OCI-LY1 (cell line): ENCODE results near the gene FYCO1.

Experiments
- EZH2 ChIP-seq: fragments of 200-600 bp; sonication (generic), shearing (Covaris generic); IDR thresholded peaks from 2 replicates; pipeline ENCODE4 v1.8.0; 2017; ENCODE audit warnings: borderline replicate concordance, mixed run types, mild to moderate bottlenecking, antibody characterized with exemption, low read length, moderate library complexity, mixed read lengths
- TF ChIP-seq, protein P1 (sequence below): fragments of 200-600 bp; sonication (generic), shearing (Covaris generic); IDR thresholded peaks from 2 replicates; pipeline ENCODE4 v1.5.1; 2017; ENCODE audit warnings: mild to moderate bottlenecking, antibody characterized with exemption, low read length, moderate library complexity, mixed read lengths

DNA sequence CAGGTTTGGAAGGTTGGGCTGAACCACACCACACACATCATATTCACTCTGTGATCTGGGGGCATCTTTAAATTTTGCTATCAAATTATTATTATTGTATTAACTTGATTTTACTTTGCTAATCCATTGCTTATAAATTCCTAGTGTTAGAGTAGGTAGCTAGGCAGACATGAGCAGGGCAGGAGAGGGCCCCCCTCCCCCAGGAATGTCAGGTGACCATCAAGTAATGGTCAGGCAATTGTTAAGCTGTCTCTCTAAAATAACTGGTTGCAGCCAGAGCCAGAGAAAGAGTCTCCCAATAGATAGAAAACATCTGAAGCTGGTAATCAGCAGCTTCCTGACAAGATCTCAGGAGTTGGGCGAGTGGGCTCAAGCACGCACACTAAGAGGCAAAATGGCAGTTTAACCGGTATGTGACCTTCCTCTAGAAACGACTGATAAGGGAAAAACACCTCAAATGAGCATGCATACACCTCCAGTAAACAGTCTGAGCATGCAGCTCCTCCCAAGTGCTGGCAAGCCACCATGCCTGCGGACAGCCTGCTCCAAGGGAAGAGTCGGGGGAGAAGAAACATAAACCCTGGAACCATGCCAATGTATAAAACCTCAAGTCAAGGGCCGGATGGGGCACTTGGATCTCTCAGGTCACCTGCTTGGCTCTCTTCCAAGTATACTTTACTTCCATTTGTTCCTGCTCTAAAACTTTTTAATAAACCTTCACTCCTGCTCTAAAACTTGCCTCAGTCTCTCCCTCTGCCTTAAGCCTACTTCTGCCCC lies 55.4 kb downstream of the FYCO1 start:
- TF ChIP-seq, protein P1, sequence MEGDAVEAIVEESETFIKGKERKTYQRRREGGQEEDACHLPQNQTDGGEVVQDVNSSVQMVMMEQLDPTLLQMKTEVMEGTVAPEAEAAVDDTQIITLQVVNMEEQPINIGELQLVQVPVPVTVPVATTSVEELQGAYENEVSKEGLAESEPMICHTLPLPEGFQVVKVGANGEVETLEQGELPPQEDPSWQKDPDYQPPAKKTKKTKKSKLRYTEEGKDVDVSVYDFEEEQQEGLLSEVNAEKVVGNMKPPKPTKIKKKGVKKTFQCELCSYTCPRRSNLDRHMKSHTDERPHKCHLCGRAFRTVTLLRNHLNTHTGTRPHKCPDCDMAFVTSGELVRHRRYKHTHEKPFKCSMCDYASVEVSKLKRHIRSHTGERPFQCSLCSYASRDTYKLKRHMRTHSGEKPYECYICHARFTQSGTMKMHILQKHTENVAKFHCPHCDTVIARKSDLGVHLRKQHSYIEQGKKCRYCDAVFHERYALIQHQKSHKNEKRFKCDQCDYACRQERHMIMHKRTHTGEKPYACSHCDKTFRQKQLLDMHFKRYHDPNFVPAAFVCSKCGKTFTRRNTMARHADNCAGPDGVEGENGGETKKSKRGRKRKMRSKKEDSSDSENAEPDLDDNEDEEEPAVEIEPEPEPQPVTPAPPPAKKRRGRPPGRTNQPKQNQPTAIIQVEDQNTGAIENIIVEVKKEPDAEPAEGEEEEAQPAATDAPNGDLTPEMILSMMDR = no peak
- TF ChIP-seq EZH2 = no peak
